Neural progenitor cell (in vitro differentiated cells): Measurements from ENCODE around the gene DENND2A.

Experiments
- EZH2 ChIP-seq: fragments of 200-600 bp; sonication (generic); IDR thresholded peaks from 2 replicates; pipeline ENCODE4 v1.6.1; 2017; ENCODE audit warnings: antibody characterized with exemption, mild to moderate bottlenecking, moderate library complexity
- EZH2phosphoT487 ChIP-seq: fragments of 200-600 bp; sonication (generic); IDR thresholded peaks from 2 replicates; pipeline ENCODE4 v1.6.1; 2017; ENCODE audit warnings: antibody characterized with exemption
- TF ChIP-seq, protein P1 (sequence below): fragments of 200-600 bp; sonication (generic); IDR thresholded peaks from 2 replicates; pipeline ENCODE4 v1.5.1; 2017; ENCODE audit warnings: antibody characterized with exemption, mild to moderate bottlenecking

GRCh38 chr7:140541513-140542227 lies 98.9 kb downstream of the DENND2A start:
- no peak for TF ChIP-seq EZH2
- TF ChIP-seq, protein P1, sequence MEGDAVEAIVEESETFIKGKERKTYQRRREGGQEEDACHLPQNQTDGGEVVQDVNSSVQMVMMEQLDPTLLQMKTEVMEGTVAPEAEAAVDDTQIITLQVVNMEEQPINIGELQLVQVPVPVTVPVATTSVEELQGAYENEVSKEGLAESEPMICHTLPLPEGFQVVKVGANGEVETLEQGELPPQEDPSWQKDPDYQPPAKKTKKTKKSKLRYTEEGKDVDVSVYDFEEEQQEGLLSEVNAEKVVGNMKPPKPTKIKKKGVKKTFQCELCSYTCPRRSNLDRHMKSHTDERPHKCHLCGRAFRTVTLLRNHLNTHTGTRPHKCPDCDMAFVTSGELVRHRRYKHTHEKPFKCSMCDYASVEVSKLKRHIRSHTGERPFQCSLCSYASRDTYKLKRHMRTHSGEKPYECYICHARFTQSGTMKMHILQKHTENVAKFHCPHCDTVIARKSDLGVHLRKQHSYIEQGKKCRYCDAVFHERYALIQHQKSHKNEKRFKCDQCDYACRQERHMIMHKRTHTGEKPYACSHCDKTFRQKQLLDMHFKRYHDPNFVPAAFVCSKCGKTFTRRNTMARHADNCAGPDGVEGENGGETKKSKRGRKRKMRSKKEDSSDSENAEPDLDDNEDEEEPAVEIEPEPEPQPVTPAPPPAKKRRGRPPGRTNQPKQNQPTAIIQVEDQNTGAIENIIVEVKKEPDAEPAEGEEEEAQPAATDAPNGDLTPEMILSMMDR = no peak
- TF ChIP-seq EZH2phosphoT487 = no peak
